Karpas-422 (cell line): ENCODE results near the gene FLNA. TPM values are rescaled to one million over a fixed set of nuclear protein-coding genes. Genes with fewer than 3 reads are reported as not detected.

Experiments used
- DNase-seq: peaks from one replicate; pipeline ENCODE4 v3.0.0-alpha.2; 2015
- H2AFZ ChIP-seq: fragments of 200-600 bp; sonication (generic); 2 replicates; pipeline ENCODE4 v1.6.1; 2014; ENCODE audit warnings: antibody characterized with exemption, low read length, mixed read lengths
- H3K27ac ChIP-seq: fragments of 200-600 bp; sonication (generic); 2 replicates; pipeline ENCODE4 v1.5.1; 2014; ENCODE audit warnings: mild to moderate bottlenecking, low read length, moderate library complexity
- H3K27me3 ChIP-seq: fragments of 200-600 bp; sonication (generic); 2 replicates; pipeline ENCODE4 v1.6.1; 2014; ENCODE audit warnings: low read length, mixed read lengths
- H3K36me3 ChIP-seq: fragments of 200-600 bp; sonication (generic); 2 replicates; pipeline ENCODE4 v1.6.1; 2014; ENCODE audit warnings: low read length, mixed read lengths; ENCODE audit not compliant: insufficient read depth
- H3K4me1 ChIP-seq: fragments of 200-600 bp; sonication (generic); 2 replicates; pipeline ENCODE4 v1.6.1; 2014; ENCODE audit warnings: mild to moderate bottlenecking, low read length, mixed read lengths
- H3K4me2 ChIP-seq: fragments of 200-600 bp; sonication (generic); 2 replicates; pipeline ENCODE4 v1.6.1; 2014; ENCODE audit warnings: low read length, low read depth, mild to moderate bottlenecking; ENCODE audit not compliant: poor library complexity, severe bottlenecking
- H3K4me3 ChIP-seq: fragments of 200-600 bp; sonication (generic); 2 replicates; pipeline ENCODE4 v1.5.1; 2014; ENCODE audit warnings: mild to moderate bottlenecking, antibody characterized with exemption, low read length, mixed read lengths
- H3K79me2 ChIP-seq: fragments of 200-600 bp; sonication (generic); 2 replicates; pipeline ENCODE4 v1.6.1; 2014; ENCODE audit warnings: mild to moderate bottlenecking, low read length, mixed read lengths
- H3K9ac ChIP-seq: fragments of 200-600 bp; sonication (generic); 2 replicates; pipeline ENCODE4 v1.6.0; 2014; ENCODE audit warnings: low read length
- H3K9me2 ChIP-seq: fragments of 200-600 bp; sonication (generic), shearing (Covaris generic); replicated peaks from 2 replicates; pipeline ENCODE4 v1.6.0; 2014; ENCODE audit warnings: mild to moderate bottlenecking, low read length, moderate library complexity; ENCODE audit not compliant: insufficient read depth
- H3K9me3 ChIP-seq: fragments of 300-700, 200-600 bp; sonication (generic); 2 replicates; pipeline ENCODE4 v1.6.1; 2014; ENCODE audit warnings: low read length, mixed read lengths
- H4K20me1 ChIP-seq: fragments of 200-600 bp; sonication (generic); 2 replicates; pipeline ENCODE4 v1.6.1; 2014; ENCODE audit warnings: mild to moderate bottlenecking, antibody characterized with exemption, low read length, low read depth; ENCODE audit not compliant: insufficient read depth
- total RNA-seq: library from RNA; depleted of rRNA; stranded (reverse); fragments of >200 nt; shearing (Covaris generic); gene quantifications from 2 replicates; pipeline ENCODE4 v1.2.3, GENCODE V29; 2014; ENCODE audit warnings: low replicate concordance

The FLNA gene
- total RNA-seq, 1 experiment from 2014 or later, result 46.3 TPM

GRCh38 chrX:154333116-154333515, 41.3 kb downstream of the FLNA start:
- H3K27ac ChIP-seq, result no peak overlapping the region; the same call in 1 of the 2 replicates

GRCh38 chrX:154332561-154332960, 41.9 kb downstream of the FLNA start:
- H3K4me3 ChIP-seq, result no peak overlapping the region
- H3K4me1 ChIP-seq, result peaks cover 15% of the 10 kb centered on the region
- H3K9me2 ChIP-seq, result no peaks in the 10 kb centered on the region
- no peaks in the 10 kb centered on the region for H4K20me1 ChIP-seq
- H3K79me2 ChIP-seq, result no peaks in the 10 kb centered on the region
- no peak overlapping the region for H3K9ac ChIP-seq
- H3K27ac ChIP-seq, result no peak overlapping the region
- no peaks in the 10 kb centered on the region for H3K36me3 ChIP-seq
- no peaks in the 10 kb centered on the region for H3K27me3 ChIP-seq
- H3K4me2 ChIP-seq, result no peak overlapping the region
- no peaks in the 10 kb centered on the region for H3K9me3 ChIP-seq
- H2AFZ ChIP-seq, result no peak overlapping the region
- DNase-seq, result no peak

More at GRCh38 chrX:154333116-154333515, 41.3 kb downstream of the FLNA start:
- peaks cover 15% of the 10 kb centered on the region for H3K4me1 ChIP-seq
- no peak overlapping the region for H3K9ac ChIP-seq
- no peaks in the 10 kb centered on the region for H3K79me2 ChIP-seq
- no peaks in the 10 kb centered on the region for H3K9me3 ChIP-seq
- no peaks in the 10 kb centered on the region for H4K20me1 ChIP-seq
- H3K4me2 ChIP-seq, result no peak overlapping the region
- no peak for DNase-seq
- H3K36me3 ChIP-seq, result no peaks in the 10 kb centered on the region
- H2AFZ ChIP-seq, result no peak overlapping the region
- H3K4me3 ChIP-seq, result no peak overlapping the region
- H3K27me3 ChIP-seq, result no peaks in the 10 kb centered on the region
- no peaks in the 10 kb centered on the region for H3K9me2 ChIP-seq

DNA sequence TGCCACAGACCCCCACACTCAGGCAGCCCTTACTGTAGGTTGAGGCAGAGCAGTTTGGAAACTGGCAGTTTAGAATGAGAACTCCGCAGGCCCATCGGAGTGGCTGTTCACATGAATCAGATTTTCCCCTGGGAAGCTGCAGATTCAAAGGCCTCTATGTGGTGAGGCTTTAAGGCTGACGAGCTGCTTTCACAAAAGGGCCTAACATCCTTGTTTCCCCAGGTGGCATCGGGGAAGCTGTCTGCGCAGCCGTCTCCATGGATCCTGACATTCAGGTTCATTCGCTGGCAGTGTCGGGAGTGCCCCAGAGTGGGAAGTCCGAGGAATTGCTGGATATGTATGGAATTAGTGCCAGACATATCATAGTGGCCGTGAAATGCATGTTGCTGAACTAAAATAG, 45.1 kb downstream of the FLNA start:
- no peak for DNase-seq
- Histone ChIP-seq H2AFZ (no peak overlapping the region), H3K4me3 (no peak overlapping the region), H3K4me1 (peaks cover 10% of the 10 kb centered on the region), H3K9me2 (no peaks in the 10 kb centered on the region), H3K9ac (no peak overlapping the region), H3K27ac (no peak overlapping the region), H3K79me2 (no peaks in the 10 kb centered on the region), H3K4me2 (no peak overlapping the region), H3K27me3 (no peaks in the 10 kb centered on the region), H4K20me1 (no peaks in the 10 kb centered on the region), H3K9me3 (no peaks in the 10 kb centered on the region), H3K36me3 (no peaks in the 10 kb centered on the region)

DNA sequence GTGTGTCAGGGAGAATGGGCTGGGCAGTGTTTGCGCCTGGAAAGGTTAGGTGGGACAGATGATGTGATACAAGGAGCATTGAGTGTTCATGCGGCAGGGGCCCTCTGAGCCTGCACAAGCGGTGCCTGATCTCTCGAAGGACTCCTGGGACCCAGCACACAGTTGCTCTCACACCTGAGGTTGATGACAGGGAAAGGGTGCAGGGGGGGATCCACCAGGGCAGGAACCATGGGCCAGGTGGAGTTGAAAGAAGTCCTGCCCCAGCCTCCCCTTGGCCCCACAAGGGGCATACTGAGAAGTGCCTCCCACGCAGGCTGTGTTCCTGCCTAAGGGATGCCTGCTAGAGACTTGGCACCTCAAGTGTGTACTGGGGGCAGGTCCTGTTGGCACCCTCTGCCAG, 45.8 kb downstream of the FLNA start:
- Histone ChIP-seq H3K27me3 (no peaks in the 10 kb centered on the region), H3K4me1 (peaks cover 4% of the 10 kb centered on the region), H3K27ac (no peak overlapping the region), H3K36me3 (no peaks in the 10 kb centered on the region), H3K9ac (no peak overlapping the region), H3K9me3 (no peaks in the 10 kb centered on the region), H2AFZ (no peak overlapping the region), H3K9me2 (no peaks in the 10 kb centered on the region), H3K79me2 (no peaks in the 10 kb centered on the region), H3K4me2 (no peak overlapping the region), H4K20me1 (no peaks in the 10 kb centered on the region), H3K4me3 (no peak overlapping the region)
- no peak for DNase-seq

GRCh38 chrX:154327038-154327820, 47.2 kb downstream of the FLNA start:
- Histone ChIP-seq H3K4me1 (peaks cover 8% of the 10 kb centered on the region), H3K4me3 (no peak overlapping the region), H3K4me2 (no peak overlapping the region)

GRCh38 chrX:154325541-154325940, 48.9 kb downstream of the FLNA start:
- Histone ChIP-seq H3K27me3 (no peaks in the 10 kb centered on the region), H3K27ac (no peak overlapping the region), H3K9me3 (no peaks in the 10 kb centered on the region), H3K9ac (no peak overlapping the region), H3K36me3 (no peaks in the 10 kb centered on the region), H3K79me2 (no peaks in the 10 kb centered on the region), H3K4me2 (no peak overlapping the region), H3K4me3 (no peak overlapping the region), H2AFZ (no peak overlapping the region), H3K9me2 (no peaks in the 10 kb centered on the region), H4K20me1 (no peaks in the 10 kb centered on the region), H3K4me1 (peaks cover 8% of the 10 kb centered on the region)
- no peak for DNase-seq

More at GRCh38 chrX:154327038-154327820, 47.2 kb downstream of the FLNA start:
- Histone ChIP-seq H4K20me1 (no peaks in the 10 kb centered on the region), H3K9me2 (no peaks in the 10 kb centered on the region), H3K79me2 (no peaks in the 10 kb centered on the region), H3K27me3 (no peaks in the 10 kb centered on the region), H3K36me3 (no peaks in the 10 kb centered on the region), H3K27ac (no peak overlapping the region), H3K9ac (no peak overlapping the region), H3K9me3 (no peaks in the 10 kb centered on the region), H2AFZ (no peak overlapping the region)
- DNase-seq, result no peak

GRCh38 chrX:154323537-154323936, 50.9 kb downstream of the FLNA start:
- Histone ChIP-seq H3K9me3 (no peaks in the 10 kb centered on the region), H3K4me1 (peaks cover 8% of the 10 kb centered on the region), H3K27ac (no peak overlapping the region), H3K4me2 (no peak overlapping the region), H4K20me1 (no peaks in the 10 kb centered on the region), H3K36me3 (no peaks in the 10 kb centered on the region), H3K4me3 (no peak overlapping the region), H3K9ac (no peak overlapping the region), H3K79me2 (no peaks in the 10 kb centered on the region), H3K27me3 (no peaks in the 10 kb centered on the region), H3K9me2 (no peaks in the 10 kb centered on the region), H2AFZ (no peak overlapping the region)
- DNase-seq, result no peak

GRCh38 chrX:154322890-154323289, 51.5 kb downstream of the FLNA start:
- Histone ChIP-seq H3K36me3 (no peaks in the 10 kb centered on the region), H3K27ac (no peak overlapping the region), H3K27me3 (no peaks in the 10 kb centered on the region), H3K79me2 (no peaks in the 10 kb centered on the region), H3K4me3 (no peak overlapping the region), H4K20me1 (no peaks in the 10 kb centered on the region), H3K9ac (no peak overlapping the region), H2AFZ (no peak overlapping the region), H3K9me3 (no peaks in the 10 kb centered on the region), H3K9me2 (no peaks in the 10 kb centered on the region), H3K4me1 (peaks cover 8% of the 10 kb centered on the region), H3K4me2 (peak overlapping the region; percentile 11)
- DNase-seq, result peak; percentile 58
